HG03469 (cell line): ENCODE results near the gene PGBD5.

ENCODE experiments used
- ATAC-seq: cut with Tn5 transposase; IDR thresholded peaks from one replicate; pipeline ENCODE4 v1.9.1; 2021; ENCODE audit warnings: mild to moderate bottlenecking, moderate library complexity, moderate number of reproducible peaks; ENCODE audit not compliant: unreplicated experiment

Gene PGBD5

DNA sequence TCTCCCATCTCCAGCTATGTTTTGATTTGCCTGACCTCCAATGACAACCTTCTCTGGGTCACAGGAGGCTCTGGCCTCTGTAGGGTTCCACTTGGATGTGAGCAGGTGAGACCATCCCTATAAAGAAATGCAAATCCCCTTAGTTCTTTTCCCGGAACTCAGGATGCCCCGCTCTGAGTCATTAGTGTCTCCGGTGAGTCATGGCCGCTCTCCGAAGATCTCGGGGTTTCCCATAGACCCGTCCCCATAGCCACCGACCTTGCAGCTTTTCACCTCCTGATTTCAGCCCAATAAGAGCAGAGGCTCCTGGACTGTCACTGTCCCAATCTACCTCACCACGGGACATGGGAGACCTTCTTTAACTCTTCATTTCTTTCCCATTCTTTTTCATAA, 98.2 kb downstream of the PGBD5 start:
- no peak for ATAC-seq

DNA sequence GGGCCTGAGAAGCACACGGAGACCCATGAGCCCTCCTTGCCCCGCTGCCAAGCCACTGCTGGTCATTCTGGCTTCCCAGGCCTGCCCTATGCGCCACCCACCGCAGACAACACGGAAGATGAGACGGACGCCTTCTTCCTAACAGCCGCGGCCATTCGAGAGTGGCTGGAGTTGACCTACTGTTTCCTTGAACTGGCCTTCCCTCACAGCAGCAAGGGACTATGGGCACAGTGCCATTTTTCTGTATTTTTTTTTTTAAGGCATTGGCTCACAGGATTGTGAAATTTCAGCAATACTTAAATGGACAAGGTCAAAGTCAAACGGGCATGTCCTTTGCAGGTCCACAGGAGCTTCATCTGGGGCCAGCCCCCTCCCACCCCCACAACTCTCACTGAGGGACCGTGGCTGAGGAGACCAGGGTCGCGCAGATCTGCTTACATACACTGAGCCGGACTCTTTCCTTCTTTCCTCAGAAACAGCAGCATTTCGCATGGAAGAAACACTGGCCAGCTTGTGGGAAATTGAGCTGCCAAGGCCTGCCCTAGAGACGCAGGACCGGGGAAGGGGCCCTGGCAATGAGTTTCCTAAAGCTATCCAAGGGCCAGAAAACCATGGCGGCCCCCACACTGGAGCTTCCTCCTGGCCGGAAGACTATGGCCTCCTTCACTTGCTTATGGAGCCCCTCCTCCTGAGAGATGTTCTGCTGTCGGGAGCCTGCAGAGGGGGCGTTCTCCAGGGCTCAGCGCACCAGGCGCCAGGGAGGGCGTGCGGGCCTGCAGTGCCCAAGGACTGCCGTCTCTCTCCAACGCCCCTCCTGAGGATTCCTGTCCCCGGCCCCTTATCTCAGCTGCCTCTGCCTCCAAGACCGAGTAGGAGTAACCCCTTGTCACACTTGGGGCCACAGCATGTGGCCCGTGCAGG, 98.9 kb downstream of the PGBD5 start:
- no peak for ATAC-seq

DNA sequence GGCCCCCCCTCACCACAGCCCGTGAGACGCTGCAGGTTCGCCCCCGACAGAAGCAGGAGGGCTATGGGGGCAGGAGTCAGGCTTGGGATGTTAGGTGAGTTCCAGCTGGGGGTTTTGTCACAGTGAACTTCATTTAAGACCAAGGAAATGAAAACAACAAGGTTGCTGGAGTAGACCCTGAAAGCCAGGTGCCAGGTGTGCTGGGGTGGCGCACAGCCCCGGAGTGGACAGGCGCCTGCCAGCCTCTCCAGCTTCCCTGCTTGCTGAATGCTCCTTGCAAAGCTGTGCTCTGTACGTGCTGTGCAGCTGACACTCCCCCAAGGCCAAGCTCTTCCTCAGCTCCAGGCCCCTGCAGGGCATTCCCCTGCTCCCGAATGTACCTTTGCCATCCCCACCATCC, 102.4 kb downstream of the PGBD5 start:
- ATAC-seq, result no peak

DNA sequence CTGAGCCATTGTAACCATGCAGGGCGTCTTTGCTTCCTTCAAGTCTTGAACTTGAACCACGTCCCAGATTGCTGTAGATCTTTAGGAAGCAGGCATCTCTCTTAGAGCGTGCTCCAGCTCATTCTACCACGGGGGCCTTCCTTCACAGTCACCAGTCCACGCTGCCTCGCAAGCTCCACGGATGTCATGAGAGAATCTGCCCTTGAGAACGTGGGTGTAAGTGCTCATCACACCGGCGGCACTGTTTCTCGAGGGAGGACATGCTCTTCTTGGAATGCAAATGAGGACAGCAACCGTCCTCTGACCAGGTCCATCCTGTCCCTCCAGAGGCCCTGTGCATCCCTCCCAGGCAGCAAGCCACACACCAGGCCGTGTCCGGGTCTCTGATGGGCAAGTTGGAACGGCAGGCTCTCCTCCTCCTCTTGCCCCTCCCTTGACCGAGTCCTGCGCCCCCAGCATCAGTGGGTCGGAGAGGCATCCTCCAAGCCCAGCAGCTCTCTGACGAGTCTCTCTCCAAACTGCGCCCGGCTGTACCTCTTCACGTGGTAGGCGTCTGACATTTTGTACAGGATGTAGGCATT, 103.1 kb downstream of the PGBD5 start:
- no peak for ATAC-seq

DNA sequence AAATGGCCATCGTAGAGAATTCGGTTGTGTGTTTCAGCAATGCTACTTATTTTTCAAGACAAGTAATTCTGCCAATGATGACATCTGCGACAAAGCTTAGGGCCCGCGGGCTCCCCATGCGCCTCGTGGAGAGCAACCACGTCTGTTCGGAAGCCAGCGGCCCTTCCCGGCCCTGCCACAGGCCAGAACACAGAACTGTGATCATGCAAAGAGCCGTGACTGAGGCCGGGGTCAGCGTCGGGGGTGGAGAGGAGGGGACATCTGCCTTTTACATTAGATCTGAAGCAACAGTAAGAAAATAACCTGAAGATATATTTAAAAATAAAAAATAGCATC, 103.7 kb downstream of the PGBD5 start:
- no peak for ATAC-seq

DNA sequence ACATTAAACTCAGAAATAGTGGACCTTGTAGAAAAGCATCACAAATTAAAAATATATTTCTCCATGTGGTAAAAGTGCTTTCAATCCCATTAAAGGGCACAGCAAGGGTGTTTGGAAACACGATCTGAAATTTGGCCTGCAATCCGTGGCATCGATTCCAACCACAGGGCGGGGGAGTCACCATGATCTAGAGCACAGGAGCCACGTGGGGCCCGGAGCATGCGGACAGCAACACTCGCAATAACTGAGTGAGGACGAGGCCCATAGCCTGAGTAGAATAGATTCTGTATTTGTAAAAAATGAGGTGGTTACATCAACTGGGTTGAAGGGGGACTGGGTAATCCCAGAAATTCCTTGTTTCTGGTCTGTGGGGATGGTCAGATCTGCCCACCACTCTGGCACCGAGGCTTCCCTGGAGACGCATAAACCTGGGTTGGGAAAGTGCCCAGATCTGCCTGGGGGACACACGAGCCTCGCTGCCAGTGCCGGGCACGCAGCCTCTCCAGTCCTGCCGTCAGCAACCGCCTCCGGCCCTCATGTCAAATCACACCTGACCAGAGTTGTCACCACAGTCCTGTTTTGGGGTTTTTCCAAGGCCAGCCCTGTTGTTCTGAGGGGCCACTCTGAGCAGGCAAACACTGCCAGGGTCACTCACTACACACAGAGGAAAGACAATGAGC, 104.3 kb downstream of the PGBD5 start:
- ATAC-seq, result no peak

DNA sequence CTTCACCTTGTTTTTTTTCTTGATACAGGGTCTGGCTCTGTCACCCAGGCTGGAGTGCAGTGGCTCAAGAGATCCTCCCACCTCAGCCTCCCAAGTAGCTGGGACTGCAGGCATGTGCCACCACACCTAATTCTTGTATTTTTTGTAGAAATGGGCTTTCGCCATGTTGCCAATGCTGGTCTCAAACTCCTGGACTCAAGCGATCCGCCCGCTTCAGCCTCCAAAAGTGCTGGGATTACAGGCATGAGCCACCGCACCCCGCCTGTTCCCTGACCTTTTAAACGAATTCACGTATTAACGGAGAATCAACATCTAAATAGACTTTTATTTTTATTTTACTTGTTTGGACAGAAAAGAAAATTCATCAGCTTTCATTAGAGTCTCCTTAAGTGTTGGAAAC, 104.8 kb downstream of the PGBD5 start:
- ATAC-seq, result no peak

DNA sequence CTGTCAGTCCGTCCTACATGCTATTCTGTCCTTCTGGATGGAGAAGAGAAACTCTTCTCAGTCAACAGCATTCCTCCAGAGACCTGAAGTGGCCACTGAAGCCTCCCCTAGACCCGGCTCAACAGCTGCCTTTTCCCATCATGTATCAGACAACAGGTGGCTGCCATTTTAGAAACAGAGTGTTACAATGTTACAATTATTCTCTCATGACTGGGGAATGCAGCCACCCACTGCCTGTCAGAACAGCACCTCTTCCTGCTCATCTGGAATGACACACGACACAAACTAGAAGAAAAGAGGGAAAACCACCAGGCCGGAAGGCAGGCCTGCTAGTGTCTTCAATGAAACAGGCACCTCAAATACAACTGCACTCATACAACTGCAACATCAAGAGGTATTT, 105.3 kb downstream of the PGBD5 start:
- no peak for ATAC-seq

DNA sequence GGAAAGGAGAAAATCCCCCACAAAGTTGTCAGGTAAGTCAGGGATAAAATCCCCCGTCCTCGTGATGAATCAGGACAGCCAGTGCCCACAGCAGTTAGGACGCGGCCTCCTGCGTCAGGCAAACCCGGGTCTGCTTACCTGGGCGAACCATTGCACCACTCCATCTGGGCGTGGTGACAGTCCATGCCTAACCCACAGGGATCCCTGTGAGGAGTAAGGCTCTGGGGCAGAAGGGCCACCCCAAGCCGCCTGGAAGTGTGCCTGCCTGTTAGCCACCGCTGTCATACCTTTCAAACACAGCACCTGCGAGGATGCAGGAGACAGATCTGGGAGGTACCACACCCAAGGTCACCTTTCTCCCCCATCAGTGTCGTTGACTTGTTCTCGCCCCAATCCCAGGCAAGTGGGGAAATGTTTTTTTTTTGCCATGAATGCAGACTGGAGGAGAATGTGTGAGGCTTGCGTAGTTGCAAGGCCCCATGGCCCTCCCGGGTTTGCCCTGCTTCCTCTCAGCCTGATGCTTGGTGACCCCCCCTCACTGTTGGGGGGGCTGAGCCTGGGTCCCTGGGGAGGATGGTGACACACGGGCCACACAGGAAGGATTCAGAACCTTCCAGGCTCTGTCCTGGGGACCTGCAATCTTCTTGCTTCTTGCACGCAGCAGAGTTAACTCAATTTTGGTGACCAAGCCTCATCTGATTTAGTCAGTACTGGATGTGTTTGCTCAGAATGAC, 107.0 kb downstream of the PGBD5 start:
- ATAC-seq, result no peak

DNA sequence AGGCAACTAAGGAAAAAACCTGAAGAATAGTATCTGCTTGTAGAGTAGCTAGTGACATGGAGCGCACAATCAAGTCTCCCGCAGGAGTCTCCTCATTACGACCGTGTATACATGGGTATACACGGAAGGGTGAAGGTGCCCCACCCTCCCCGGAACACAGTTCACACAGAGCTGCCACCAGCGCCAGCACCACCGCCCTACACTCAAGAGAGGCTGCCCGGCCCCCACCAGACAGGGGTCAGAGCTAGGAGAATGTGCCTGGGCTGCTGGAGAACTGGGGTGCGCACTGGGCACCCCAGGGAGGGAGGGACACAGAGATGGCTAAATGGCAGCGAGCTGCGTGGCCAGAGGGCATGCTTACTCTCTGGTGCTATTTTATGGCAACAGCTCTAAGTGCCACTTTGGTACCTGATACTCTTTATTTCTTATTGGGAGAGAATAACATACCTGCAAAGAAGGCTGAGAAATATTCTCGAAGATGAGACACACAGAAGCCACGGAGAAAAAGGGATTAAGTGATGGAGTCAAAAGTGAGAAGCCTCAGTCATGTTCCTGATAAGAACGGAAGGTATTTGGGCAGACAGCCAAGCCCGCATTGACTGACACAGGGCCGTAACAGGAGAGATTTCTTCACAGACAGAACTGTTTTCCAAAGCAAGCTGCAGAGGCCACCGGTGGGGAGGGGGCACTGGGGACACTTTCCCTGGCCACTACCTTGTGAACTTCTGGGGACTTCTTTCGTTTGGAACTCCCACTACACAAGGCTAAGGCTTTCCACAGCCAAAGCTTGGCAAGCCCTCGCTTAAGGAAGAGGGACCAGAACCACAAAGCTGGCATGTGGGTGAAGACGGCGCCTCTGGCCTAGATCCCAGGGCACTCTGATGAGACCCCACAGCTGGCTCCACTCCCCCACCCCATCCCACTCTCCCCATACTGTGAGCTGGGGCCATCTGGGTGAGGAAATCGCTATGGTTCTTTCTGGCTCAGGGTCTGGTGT, 108.0 kb downstream of the PGBD5 start:
- ATAC-seq, result no peak

DNA sequence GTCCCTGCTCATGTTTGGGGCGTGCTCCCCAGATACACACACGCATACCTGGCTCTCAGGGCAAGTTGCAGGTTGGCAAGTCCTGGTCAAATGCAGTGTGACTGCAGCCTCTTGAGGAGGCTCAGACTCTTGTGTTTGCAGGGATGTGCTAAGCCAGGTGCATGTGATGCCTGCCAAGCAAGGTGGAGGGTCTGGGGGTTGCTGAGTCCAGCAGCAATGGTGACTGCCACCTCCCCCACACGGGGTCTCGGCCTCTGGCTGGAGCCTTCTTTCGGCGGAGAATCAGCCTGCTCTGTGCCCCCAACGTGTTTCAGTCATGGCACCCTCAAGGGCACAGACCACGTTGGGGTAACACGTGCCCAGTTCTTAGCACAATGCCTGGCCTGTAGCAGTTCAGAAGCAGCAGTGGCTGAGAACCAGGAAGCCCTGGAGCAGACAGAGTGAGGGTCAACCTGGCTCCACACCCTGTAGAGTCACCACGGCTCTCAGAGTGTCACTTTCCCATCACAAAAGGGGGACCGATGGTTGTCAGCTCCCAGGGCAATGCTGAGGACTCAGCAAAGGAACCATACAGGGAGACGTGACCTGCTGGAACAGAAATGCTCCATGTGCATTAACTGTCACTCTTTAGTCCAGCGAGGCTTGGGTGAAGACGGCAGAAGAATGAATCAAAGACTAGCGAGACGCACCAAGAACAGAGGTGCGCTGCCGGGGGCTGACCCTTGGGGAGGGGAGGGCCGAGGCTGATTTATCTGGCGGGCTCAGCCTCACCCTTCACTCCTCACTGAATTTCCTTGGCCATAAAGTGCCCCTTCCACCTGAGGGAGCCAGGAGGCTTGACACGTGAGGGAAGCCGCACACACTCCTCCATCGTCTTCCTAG, 109.0 kb downstream of the PGBD5 start:
- ATAC-seq, result no peak

DNA sequence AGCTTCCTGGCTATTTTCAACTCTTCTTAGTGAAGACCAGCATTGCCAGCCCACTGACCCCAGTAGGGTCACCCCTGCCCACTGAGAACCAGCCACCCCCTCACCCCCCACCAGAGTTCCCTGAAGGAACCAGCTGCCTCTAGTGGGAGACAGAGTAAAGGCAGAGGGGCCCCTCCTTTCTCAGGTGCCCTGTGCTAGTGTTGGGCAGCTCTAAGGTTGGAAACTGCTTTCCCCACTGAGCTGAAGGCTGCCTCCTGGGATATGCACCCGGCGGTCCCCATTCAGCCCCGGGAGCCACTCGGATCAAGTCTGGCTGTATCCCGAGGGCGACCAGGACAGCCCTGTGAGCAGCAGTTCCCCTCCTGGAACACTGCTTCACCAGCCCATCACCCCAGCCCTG, 111.0 kb downstream of the PGBD5 start:
- no peak for ATAC-seq

DNA sequence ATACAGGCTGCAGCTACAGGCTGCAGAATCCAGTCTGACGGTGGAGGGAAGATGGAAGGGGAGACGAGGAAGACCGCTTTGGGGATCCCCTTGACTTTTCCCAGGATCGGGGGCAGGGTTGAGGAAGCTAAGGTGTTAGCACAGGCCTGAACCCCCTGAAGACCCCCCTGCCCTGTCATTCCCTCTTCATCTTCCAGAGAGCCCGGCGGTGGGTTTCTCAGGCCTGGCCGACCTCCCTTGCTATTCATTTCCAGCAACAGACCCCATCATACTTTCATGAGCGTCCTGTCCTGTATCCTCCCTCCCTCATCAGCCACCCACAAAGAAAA, 112.0 kb downstream of the PGBD5 start:
- ATAC-seq, result no peak

DNA sequence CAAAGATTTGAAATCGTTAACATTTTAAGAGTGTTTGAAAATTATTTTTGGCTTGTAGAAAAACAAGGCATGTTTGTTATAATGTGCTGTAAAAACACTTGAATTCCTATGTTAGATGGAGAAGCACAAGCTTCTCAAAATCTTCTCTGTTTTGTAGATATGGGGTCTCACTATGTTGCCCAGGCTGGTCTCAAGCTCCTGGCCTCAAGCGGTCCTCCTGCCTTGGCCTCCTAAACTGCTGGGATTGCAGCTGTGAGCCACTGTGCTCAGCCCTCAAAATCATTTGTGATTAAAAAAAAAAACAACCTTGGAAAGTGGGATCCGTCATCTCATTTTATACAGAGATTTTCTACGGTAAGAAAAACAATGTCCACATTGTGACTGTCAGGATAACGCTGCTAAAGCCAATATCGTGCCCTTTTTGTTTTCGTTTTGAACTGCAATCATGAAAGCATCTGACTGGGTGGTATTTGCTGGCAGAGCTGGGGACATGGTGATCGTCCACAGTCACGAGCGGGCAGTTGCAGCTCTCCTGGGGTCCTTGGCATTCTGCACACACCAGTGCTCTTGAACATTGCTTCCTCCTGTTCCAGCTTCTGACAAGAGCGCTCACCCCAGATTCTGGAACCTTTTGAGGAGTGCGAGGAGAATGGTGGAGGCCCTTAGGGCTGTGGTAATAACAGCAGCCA, 112.5 kb downstream of the PGBD5 start:
- ATAC-seq, result no peak

DNA sequence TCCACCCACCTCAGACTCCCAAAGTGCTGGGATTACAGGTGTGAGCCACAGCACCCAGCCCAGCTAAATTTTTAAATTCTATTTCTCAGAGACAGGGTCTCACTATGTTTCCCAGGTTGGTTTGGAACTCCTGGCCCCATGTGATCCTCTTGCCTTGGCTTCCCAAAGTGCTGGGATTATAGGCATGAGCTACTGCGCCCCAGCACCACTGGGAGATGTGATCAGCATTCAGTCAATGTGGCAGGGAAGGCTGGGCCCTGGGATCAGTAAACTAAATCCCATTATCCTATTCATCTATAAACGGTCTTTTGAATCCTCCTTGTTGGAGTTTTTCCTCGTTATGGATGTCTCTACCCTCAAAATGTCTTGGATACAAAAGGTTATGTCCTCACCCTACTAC, 113.5 kb downstream of the PGBD5 start:
- ATAC-seq, result no peak

DNA sequence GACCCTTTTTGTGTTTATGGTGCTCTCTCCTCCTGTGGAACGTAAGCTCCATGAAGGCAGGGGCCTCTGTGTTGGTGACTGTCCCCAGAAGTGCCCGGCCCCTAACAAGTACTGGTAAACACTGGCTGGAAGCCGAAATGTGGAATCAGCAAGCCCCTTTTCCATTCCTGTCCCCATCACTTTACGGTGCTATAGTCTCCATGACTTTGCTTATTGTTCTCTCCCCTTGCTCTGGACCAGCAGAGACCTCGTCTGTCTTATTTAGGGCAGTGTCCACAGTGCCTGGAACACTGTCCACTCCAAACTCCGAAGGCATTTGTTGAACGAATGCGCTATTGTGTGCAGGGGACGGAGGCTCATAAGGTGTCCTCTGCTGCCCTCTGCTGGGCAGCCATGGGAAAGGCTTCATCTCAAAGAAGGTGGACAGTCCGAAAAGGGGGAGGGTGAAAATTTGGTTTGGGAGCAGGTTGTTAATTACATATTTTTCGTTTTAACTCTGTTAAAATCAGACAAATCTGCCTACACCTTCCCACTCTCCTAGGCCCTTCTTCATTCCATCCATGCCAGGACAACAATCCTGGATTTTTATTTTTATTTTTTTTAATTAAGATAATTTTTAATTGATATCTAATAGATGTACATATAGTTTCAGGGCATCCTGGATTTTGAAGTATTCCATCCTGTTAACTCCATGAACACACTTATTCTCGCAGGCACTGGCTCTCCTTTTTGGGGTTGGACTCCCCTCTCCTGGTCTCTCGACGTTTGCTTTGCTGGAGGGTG, 115.6 kb downstream of the PGBD5 start:
- ATAC-seq, result no peak

DNA sequence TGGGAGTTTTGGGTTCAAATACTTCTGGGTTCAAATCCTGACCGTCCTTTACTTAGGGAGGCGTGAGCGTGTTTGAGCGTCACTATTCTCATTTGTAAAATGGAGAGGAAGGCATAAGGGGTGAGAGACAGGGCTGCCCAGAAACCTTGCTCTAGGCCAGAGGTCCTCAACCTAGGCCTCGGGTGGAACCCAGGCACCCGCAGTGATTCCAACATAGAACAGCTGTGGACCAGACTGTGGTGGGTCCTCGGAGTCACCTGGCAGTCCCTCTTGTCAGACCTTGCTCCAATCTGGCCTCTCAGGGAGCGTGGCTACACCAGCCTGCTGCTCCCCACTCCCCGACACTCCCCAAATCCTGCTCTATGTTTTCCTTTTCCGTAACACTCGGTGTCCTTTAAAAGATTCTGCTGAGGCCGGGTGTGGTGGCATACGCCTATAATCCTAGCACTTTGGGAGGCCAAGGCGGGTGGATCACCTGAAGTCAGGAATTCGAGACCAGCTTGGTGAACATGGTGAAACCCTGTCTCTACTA, 116.4 kb downstream of the PGBD5 start:
- no peak for ATAC-seq

DNA sequence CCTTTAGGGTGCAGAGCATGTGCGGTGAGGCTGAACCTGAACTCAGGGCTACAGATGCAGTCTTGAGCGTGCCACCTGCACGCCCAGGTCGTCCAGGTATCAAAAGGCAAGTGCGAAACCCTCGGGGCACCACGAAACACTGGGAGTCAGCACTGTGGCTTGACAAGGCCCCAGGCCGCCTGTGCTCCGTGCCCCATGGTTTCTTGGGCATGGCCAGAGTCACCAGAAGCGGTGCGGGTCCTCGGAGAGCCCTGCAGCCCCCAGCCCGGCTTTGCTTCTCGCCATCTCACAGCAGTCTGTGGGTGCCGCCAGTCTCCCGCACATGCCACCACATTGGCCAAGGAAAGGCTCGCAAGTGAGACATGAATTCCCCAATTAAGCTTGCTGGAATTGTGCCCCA, 117.3 kb downstream of the PGBD5 start:
- ATAC-seq, result no peak
